ENCODE measurements around the gene NCOA5.

GRCh38 chr20:46122516-46123481 is 33.0 kb upstream of the NCOA5 start:
- TF ChIP-seq CTCF (IDR thresholded peaks at IDR 0.05; ENCODE audit: poor library complexity) (no peak), EZH2 (IDR thresholded peaks at IDR 0.05; ENCODE audit: borderline replicate concordance) (no peak)
